HG03460 (cell line): ENCODE results near the gene GZF1.

ENCODE experiments used
- ATAC-seq: cut with Tn5 transposase; IDR thresholded peaks from one replicate; pipeline ENCODE4 v1.9.1; 2021; ENCODE audit not compliant: unreplicated experiment

Gene GZF1

DNA sequence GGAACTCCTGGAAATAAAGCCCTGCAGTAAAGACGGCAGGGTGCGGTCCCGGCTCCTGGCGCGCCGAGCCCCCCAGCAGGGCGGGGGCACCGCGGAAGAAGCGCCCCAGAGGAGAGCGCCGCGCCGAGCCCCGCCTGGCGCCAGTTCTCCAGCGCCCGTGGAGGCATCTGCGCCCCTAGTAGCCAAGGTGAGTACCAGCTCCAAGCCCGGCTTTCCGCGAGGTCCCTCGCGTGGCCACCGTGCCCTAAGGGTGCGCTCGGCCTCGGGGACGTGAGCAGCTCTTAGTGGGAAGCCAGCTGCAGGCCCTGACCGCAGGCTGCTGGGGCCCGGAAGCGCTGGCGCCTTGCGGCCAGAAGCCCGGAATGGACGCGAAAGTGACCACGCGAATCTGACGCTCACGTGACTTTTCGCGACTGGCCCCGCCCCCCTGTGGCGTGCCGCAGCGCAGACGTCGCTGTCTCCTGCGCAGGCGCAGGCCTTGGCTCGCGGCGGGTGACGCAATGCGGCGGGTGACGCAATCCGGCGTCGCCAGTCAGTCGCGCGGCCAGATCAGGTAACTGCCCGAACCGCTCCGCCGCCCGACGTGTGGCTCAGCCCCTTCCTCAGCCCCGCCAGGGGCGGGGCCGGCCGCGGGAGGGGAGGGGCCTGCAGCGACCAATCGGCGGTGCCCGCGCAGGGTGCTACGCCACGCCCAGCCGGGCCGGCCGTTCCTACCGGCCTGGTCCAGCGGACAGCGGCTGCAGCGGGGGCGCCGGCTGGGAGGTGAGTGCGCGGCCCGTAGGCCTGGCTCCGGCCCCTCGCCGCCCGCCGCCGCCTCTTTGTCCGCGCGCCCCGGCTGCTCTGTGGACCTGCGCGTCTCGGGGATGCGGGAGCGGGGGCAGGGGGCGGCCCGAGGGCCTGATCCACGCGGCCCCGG, at the start of gene GZF1:
GZF1 (plus strand) TSS at position 707 of the 916 bp plus-strand sequence. CDS start 2,202 bp downstream, outside the sequence.
- ATAC-seq = peak; percentile 56

DNA sequence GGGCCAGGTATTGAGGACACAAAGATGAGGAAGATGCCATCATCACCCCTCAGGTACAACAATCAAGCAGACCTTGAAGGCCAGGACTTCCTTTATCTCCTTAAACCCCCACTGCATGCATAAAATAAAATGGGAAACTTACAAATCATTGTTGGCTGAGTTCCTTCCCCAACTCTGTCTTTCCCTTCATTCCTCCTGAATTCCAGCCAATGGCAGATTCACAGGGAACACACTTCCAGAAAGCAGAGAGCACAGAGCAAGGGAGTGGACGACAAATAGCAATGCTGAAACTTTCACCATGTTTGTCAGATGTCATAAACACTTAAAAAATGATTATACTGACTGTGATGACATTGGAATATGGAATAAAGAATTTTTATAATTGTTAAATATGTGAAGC, 48.7 kb upstream of the GZF1 start:
- no peak for ATAC-seq

DNA sequence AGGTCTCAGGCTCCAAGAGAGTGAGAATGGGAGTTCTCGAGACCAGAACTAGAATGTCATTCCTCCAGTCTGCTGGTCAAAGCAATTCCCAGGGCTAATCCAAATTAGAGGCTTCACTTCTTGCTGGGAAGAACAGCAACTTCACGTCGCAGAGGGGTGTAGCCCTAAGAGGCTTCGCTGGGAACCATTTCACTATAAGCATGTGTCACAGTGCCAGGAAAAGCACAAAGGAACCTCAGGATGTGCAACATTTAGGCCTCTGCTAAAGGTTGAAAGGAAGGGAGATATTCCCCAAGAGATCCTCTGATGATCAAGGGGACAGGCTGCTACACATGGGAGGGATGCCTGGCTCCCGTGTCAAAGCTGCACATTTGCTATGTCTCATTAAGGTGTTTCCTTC, 47.3 kb upstream of the GZF1 start:
- ATAC-seq = no peak

DNA sequence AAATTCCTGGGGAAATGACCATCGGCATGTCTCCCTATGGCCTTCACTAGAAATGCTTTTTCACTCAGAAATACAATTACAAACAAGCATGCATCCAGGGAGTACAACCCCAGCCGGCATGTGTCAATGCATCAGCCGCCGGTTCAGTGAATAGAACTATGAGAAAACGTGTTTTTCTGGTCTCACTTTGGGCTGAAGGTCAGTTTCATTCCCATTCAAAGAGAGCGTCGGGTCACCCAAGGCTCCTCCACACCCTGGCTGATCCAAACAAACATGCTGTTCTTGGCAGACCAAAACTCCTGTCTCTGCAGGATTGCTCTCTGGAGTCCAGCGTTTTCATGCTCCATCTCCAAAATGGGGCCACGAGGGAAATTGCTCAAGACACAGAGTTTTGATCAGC, 46.9 kb upstream of the GZF1 start:
- ATAC-seq = no peak

DNA sequence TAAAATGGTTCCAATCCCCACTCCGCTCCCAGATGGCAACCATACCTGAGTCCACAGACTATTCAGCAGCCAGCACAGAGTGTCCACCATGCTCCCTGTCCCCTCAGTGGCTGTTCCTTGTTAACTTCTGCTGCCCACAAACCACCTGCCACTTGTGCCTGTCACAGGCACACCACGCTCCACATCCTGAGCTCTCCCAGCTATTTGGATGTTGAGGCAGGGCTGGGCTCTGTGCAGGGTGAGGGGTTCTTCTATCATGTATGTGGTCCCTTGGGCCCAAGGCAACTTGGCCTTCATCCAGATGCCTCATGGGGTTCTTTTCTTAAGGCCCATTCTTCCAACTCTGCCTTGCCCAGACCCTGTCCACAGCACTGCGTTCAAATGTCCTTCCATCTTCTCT, 45.4 kb upstream of the GZF1 start:
- ATAC-seq = no peak

DNA sequence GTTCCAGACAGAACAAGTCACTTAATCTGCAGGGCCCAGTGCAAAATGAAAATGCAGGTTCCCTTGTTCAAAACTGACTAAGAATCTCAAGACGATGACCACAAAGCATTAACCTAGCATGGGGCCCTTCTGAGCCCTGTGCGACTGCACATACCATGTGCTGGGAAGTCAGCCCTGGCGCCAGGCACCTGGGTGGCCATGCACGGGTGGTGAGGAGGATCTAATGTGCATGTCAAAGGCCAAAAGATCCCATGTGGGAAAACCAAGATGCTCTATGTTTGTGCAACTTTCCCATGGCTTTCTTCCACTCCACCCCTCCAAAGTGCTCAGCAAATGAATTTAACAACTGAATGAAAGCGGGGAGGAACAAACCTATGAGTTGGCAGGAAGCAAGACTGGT, 44.9 kb upstream of the GZF1 start:
- ATAC-seq = no peak

DNA sequence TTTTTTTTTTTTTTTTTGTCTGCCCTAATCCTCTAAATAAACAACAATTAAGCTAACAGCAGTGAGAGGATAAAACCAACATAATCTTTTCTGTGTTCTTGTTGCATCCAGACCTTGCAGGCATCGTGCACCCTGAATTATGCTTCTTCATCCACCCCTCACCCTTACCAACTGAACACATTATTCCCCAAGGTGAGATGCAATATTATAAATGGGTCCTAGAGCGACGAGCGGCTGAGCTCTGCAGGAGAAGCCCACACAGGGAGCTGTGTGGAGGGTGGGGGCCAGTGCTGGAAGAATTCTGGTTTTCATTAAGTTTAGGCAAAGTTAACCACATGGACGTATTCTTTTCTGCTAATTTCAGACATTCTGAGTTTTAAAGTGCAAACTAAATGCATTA, 43.6 kb upstream of the GZF1 start:
- ATAC-seq = no peak

DNA sequence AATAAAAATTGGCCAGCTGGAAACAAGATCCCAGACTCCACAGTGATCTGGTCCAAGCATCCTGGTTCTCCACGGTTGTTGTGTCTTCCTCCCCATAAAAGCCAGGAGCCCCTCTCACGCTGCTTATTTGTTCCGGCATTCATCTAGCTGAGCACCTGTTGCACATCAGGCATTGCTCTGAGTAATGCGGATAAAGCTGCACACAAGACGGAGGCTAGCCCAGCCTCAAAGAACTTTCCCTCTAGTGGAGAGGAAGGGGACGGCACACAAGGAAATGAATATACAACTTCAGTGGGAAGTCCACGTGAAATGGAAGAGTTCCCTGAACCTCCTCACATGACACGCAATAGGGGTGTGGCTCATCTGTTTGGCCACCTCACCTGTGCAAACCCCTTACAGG, 41.7 kb upstream of the GZF1 start:
- ATAC-seq = no peak

DNA sequence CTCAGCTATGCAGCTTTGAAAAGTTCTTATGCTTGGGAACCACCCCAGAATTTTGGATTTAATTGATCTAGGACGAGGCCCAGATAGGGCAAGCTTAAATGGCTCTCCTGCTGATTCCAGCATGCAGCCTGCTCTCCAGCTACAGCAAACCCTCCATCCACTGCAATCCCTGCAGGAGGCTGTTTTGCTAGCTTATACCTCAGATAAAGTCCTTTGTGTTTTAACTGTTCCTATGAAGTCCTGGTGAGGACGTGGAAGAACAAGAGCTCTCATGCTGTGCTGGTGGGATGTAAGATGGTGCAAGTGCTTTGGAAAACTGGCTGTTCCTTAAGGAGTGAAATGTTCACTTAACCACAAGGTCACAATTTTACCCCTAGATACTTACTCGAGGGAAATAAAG, 36.9 kb upstream of the GZF1 start:
- no peak for ATAC-seq

DNA sequence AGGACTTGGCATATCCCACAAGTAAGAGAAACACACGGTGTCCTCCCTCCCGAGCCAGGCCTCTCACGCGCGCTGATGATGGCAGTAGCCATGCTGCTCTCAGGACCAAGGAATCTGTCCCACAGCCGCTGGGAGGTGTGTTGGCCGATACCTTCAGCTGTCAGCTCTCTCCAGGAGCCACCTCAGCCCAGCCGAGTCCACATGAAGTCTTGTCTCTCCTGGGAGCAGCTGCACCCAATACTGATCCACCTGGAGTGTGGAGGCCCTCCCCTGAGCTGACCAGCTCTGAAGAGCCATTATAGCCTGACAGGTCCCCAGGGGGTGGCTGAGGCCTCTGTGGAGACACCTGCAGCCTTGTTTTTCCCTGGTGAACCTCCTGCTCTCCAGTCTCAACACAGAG, 35.2 kb upstream of the GZF1 start:
- ATAC-seq = no peak

DNA sequence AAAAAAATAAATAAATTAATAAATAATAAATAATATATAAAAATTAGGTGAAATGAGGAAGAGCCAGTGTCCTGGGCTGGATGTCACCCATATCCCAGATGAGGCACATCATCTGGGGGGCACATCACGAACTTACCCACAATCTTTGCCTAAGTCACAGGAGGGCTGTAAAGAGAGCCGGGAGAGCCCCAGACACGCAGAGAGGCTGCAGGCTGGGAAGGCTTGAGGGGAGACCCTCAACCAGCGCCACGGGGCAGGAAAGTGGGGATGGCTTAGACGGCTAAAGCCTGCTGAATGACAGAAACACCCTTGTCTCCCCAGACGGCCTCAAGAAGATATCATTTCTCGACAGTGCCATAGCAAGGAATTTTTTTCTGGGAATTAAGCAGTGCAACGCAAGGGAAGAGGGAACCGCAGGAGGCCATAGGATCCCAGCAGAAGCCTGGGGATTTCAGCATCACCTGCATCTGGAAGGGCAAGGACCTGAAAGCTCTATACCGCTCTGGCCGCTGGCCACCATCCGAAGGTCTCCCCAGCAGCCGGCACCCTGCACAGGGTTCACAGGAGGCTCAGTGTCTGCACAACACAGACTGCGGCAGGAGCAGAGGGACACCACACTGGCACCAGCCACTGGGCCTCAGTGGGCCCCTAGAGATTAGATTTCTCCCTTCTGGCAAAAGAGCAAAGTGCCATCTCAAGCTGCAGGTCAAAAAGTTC, 34.2 kb upstream of the GZF1 start:
- ATAC-seq = no peak

DNA sequence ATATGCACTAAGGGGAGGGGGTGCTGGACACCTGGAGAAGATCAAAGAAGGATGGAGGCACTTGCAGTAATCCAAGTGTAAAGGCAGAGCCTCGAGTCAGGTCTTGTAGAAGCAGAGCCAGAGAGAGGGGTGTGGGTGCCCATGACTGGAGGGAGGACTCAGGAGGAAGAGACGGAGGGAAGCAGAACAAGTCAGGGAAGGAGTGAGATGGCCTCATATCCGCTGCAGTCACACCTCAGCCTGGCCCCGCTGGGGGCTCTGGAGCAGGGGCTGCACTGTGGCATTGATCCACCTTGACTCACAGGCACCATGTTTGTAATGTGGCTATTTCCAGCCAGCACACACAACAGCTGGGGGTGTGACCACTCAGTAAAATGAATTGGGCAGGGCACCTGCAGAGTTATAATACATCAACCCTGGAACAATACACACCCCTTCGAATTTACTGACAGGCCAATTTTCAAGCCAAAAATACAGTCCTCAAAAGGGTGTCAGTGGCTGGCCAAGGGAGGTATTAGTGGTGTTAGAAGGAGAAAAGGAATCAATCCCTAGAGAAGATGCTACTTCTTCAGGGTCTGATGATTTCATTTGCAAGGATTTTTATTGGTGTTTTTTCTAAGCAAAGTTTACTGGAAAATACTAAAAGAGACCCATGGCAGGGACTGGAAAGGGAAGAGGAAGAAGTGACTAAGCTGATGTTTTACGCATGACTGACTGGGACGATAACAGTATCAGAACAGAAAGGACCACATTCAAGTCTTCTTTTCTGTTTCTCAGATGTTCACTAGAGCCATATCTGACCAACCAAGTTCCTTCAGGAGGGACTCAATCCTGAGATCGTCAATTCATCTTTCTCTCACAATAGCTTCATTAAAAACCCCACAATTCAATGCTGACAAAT, 30.3 kb upstream of the GZF1 start:
- no peak for ATAC-seq

DNA sequence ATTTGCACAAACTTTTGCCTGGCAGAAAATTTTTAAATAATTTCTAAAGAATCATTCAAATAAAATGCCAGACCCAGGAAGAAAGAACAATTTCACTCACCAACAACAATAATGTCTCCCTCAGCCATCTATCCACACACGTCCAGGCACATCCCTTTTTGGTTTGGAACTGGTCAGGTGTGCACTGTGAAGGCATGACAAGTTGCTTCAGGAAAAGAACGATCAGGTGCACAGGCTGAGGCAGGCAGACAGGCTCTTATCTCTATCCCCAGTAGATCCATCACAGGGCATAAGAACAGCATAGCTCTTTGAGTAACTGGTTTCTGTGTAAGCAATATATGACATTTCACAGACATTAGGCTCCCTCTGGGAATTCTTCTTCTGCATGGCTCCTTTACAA, 29.5 kb upstream of the GZF1 start:
- ATAC-seq = no peak

DNA sequence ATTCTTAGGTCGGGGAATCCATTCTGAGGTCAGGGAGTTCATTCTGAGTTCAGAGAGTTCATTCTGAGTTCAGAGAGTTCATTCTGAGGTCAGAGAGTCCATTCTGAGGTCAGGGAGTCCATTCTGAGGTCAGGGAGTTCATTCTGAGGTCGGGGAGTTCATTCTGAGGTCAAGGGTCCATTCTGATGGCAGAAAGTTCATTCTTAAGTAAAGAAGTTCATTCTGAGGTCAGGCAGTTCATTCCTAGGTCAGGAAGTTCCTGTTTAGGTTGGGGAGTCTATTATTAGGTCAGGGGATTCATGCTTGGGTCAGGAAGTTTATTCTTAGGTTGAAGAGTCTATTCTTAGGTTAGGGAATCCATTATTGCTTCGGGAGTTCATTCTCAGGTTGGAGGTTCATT, 27.9 kb upstream of the GZF1 start:
- ATAC-seq = no peak

DNA sequence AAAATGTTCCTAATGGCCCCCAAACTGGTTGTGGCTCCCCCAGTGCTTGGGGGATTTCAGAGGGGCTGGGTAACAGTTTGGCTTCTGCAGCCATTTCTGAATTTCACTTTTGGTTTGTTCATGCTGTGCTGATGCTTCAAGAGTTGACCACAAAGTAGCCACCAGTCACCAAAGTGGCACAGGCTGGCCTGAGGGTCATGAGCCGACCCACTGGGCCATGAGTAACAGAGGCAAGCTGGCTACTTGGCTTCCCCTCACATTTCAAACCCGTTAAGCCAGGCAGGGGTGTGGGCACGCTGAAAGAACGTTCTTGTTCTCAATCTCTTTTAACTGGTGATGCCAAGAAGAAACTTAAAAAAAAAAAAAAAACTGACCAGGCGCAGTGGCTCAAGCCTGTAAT, 26.5 kb upstream of the GZF1 start:
- no peak for ATAC-seq

DNA sequence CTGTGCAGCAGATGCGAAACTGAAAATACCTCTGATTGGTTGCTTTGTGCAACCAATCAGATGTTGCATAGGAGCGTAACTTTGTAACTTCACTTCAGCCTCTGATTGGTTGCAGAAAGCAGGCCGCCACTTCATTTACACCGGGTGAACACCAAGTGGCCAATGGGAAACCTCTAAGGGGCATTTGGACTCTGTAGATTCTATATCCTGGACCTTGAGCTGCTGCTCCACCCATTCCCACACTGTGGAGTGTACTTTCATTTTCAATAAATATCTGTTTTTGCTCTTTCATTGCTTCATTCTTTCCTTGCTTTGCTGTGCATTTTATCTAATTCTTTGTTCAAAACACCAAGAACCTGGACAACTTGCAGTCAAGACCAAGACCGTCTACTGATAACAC, 25.5 kb upstream of the GZF1 start:
- no peak for ATAC-seq

DNA sequence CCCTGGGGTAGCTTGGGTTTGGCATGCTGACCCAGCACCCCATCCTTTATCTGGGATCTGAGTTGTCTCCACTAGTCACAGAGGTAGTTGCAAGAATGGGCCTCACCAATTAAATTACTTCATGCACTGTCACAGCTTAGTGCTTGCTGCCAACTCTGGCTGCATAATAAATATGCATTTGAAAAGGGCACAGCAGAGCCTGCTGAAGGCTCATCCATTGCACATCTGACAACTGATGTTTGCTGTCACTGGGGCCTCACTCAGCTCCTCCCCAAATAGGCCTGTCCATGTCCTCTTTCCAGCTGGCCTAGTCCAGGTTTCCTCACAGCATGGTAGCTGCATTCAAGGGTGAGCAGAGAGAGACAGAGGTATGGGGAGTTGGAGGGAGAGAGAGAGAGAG, 24.7 kb upstream of the GZF1 start:
- no peak for ATAC-seq

DNA sequence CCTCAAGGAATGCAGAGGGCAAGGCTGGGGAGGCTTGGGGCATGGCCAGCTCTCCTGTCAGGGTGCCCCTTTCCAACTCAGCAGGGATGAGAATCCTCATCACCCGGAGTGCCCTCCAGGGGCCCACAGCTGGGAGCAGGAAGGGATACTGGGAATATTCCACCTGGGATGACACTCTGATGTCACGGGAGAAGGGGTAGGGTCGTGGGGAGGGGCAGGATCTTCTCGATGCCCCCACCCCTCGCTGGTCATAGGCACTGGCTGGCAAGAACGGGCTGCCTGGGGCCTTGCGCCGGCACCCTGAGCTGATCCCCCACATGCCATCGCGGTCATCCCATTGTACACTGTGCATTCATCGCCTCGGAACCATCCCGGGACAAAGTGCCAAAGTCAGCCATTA, 22.0 kb upstream of the GZF1 start:
- no peak for ATAC-seq

DNA sequence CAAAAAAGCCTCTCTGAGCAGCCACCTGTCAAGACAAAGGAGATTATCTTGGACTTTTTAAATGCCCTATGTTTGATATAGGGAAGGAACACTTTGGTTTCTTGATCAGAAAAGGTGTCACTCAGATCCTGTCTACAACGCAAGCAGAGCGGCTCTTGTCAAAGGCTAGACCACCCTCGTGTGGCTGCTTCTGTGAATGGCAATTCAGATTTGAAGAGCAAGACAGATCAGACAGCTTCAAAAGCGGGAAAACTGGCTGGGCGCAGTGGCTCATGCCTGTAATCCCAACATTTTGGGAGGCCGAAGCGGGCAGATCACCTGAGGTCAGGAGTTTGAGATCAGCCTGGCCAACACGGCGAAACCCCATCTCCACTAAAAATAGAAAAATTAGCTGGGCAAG, 21.5 kb upstream of the GZF1 start:
- ATAC-seq = no peak

DNA sequence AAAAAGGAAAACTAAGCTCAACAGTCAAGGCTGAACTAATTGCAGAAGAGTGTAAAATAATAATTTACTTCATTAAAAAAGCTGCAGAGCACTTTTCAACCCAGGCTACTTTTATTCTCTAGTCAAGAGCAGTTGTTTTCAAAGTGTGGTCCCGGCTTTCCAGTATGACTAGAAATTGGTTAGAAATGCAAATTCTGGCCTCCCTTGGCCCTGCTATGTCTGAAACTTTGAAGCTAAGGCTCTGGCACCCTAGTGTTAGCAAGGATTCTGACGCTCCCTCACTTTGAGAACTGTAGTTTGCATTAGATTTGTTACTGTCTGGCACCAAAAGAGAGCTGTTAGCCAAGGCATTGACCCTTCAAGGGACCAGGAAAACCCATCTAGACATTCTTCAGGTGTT, 20.9 kb upstream of the GZF1 start:
- no peak for ATAC-seq

DNA sequence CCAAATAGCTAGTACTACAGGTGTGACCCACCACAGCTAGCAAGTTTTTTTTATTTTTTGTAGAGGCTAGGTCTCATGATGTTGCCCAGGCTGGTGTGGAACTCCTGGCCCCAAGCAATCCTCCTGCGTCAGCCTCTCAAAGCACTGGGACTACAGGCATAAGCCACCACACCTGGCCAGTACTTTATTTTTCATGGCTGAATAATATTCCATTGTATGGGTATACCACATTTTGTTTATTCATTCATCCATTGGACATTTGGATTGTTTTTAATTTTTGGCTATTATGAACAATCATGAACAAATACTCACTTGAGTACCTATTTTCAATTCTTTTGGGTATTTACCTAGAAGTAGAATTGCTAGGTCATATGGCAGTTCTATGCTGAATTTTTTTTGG, 18.4 kb upstream of the GZF1 start:
- ATAC-seq = no peak
